DMS153 (cell line): Measurements from ENCODE around the gene MAZ.
A peak's percentile ranks its signal among the peaks of the same experiment; 100 is the strongest.
"Not testable (repeated sequence)": the region's sequence is repeated elsewhere in the genome, so short reads cannot be mapped to it uniquely, and the experiment has no call there.

ENCODE experiments used
- DNase-seq: peaks from one replicate; lab custom pipeline; 2025; lab: John Stamatoyannopoulos, UW

Gene MAZ

DNA sequence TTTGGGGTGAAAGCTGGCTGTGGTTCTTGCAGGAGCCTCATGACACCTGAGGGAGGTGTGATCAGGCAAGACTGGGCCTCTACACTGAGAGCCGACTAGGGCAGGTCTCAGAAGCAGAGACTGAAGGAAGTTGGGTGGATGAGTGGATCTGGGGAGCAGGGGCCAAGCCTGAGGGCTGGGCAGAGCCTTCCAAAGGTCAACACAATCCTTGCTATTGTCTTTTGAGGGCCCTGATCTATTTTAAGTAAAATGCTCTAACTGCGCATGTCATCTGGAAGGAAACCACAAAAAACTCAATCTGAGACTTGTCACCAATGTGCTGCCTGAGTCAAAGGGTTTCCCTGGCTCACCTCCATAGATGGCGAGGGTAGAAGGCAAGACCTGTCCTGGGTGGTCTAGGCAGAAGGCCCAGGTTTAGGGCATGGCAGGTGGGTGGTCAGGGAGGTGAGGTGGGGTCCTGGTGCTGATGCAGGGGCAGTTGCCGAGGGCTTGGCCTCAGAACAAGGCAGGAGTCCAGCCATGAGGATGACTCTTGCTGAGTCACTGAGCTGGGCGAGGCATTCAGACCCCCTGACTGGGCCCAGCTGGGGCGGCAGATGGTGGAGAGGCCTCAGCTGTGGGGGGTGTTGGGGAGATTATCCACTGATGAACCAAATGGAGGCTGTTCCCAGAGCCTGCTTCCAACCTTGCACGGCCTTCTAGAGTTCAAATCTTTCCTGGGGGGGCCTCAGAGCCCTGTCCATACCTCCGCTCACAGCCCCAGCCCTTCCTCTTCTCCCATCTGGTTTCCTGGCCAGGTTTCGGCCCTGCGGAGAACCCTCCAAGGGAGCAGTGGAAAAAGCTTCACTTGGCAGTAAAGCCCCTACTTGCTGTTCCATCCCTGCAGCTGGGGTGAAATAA is 19.1 kb downstream of the MAZ start:
- no peak for DNase-seq

DNA sequence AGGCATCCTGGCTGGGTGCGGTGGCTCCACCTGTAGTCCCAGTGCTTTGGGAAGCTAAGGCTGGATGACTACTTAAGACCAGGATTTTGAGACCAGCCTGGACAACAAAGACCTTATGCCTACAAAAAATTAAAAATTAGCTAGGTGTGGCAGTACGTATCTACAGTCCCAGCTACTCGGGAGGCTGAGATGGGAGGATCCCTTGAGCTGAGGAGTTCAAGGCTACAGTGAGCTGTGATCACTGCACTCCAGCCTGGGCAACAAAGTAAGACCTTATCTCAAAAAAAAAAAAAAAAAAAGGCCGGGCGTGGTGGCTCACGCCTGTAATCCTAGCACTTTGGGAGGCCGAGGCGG is 20.0 kb downstream of the MAZ start:
- no peak for DNase-seq

DNA sequence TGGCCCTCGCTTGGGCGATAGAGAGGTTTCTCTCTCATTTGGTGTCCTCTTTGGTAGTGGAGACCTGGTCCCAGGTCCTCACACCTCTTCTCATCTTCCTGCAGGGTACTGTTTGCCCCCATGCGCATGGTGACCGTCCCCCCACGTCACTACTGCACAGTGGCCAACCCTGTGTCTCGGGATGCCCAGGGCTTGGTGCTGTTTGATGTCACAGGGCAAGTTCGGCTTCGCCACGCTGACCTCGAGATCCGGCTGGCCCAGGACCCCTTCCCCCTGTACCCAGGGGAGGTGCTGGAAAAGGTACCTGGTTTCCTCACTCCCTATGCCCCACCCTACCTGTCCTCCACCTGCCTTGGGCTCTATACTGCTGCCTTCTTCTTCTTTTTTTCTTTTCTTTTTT is 24.4 kb downstream of the MAZ start:
- DNase-seq, result no peak

DNA sequence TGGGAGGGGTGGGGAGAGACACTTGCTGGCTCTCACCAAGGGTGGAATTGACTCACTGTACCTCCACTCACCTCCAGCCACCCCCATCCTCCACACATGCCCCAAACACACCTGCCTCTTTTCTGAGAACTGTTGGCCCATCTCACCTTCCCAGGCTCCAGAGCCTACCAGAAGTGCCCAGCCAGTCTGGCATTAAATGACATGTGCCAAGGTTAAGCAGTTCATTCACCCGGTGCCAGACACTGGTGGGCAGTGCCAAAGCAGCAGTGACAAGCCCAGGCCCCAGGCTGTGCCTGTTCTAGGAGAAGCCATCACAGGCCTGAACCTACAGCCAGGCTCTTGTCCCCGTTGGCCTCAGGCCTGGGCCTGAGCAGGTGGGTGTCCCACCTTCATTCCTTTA is 25.2 kb downstream of the MAZ start:
- DNase-seq, result no peak

DNA sequence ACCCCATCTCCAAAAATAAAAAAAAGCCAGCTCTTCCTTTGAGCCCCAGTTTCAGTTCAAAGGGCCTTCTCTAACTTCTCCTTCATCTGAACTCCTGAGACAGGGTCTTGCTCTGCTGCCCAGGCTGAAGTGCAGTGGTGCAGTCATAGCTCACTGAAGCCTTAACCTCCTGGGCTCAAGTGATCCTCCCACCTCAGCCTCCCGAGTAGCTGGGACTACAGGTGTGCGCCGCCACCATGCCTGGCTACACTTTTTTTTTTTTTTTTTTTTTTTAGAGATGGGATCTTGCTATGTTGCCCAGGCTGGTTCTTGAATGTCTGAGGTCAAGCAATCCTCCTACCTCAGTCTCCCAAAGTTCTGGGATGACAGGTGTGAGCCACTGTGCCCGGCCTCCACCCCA is 26.9 kb downstream of the MAZ start:
- not testable (repeated sequence) for DNase-seq

DNA sequence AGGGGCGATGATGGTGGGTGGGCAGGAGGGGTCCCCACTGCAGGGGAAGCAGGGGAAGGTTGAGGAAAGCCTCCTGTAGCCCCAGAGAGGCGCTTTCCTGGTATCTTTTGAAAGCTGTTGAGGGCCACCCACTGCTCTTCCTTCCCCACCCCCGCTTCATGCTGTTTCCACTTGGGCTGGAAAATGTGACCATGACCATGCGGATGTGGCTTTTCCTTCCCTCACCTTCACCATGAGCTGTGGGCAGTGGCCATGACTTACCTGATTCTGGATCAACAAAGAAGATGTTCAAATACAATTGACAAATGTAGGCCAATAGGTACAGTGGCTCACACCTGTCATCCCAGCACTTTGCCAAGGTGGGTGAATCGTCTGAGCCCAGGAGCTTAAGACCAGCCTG is 27.8 kb downstream of the MAZ start:
- no peak for DNase-seq

DNA sequence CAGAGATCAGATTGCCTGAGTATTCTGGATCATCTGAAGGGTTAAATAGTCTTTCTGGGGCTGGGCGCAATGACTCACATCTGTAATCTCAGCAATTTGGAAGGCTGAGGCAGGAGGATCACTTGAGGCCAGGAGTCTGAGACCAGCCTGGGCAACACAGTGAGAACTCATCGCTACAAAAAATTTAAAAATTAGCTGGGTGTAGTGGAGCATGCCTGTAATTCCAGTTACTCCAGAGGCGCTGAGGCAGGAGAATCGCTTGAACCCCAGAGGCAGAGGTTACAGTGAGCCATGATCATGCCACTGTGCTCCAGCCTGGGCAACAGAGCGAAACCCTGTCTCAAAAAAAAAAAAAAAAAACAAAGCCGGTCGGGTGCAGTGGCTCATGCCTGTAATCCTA is 29.6 kb downstream of the MAZ start:
- DNase-seq, result no peak

DNA sequence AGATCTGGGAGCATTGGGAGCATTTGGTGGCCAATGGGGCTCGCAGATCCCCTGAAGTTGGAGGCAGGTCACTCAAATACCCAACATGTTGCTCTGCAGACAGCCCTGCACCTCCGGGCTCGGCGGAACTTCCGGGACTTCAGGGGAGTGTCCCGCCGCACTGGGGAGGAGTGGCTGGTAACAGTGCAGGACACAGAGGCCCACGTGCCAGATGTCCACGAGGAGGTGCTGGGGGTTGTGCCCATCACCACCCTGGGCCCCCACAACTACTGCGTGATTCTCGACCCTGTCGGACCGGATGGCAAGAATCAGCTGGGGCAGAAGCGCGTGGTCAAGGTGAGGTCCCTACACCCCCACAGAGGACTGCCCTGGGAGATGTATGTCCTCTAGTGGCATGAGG is 30.3 kb downstream of the MAZ start:
- no peak for DNase-seq

DNA sequence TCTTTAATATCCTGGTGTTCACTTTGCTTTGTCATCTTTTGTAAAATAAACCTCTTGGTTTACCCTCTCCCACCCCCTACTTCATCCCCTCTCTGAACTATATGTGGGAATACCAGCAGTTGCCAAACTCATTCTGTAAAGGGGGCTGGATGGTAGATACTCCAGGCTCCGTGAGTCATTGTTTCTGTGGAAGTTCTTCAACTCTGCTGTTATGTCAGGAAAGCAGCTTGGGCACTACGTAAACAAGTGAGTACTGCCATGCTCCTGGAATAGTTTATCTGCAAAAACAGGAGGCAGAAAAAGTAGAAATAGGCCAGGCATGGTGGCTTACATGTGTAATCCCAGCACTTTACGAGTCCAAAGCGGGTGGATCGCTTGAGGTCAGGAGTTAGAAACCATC is 31.5 kb downstream of the MAZ start:
- DNase-seq, result no peak

DNA sequence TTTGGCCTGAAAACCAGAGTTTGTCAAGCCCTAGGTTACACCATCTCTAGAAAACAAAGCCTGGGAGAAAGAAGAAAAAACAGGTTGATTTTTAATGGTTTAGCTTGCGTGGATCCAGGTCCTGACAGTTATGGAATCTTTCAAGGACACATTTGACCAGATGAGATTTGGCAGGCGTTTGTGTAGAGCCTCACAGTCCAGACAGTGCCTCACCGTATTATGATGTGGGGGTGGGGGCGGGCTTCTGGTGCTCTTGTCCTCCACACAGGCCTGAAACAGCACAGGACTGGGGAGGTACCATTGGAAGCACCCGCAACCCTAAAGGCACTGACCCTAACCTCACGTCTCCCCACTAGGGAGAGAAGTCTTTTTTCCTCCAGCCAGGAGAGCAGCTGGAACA is 33.5 kb downstream of the MAZ start:
- no peak for DNase-seq

DNA sequence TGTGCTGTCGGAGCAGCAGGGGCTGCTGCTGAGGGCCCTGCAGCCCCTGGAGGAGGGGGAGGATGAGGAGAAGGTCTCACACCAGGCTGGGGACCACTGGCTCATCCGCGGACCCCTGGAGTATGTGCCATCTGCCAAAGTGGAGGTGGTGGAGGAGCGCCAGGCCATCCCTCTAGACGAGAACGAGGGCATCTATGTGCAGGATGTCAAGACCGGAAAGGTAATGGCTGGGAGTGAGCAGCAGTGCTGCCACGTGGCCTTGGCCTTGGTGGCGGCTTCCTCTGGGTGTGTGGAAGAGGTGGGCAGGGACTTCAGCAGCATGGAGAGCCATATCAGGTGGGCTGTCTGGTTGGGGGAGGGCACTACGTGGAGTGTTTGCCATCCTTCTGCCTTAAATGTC is 33.9 kb downstream of the MAZ start:
- no peak for DNase-seq

DNA sequence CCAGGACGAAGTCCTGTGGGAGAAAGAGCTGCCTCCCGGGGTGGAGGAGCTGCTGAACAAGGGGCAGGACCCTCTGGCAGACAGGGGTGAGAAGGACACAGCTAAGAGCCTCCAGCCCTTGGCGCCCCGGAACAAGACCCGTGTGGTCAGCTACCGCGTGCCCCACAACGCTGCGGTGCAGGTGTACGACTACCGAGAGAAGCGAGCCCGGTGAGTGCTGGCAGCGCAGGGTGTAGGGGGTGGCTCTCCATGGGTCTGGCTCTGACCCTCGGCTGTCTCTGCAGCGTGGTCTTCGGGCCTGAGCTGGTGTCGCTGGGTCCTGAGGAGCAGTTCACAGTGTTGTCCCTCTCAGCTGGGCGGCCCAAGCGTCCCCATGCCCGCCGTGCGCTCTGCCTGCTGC is 35.3 kb downstream of the MAZ start:
- DNase-seq, result no peak

DNA sequence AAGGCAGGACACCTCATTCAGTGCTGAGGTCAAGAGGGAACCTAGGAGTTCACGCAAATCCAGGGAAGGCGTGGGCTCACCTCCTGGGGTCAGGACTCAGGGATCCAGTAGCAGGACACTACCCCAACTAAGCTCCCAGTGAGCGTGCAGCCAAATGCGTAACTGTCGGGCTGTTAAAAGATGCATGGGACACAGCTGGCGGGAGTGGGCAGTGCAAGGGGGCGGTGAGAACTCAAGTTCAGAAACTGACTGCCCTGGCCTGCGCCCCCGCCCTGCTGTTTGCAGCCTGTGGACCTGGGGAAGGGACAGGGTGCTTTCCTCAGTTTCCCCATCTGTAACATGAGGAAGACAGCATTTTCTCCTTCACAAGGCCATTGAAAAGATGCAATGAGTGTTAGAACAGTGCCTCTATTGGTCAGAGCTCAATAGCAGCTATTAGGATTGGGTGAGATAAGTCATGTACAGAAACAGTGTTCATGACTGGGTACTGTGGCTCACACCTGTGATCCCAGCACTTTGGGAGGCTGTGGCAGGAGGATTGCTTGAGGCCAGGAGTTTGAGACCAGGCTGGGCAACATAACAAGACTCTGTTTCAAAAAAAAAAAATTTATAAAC is 36.5 kb downstream of the MAZ start:
- DNase-seq, result no peak

DNA sequence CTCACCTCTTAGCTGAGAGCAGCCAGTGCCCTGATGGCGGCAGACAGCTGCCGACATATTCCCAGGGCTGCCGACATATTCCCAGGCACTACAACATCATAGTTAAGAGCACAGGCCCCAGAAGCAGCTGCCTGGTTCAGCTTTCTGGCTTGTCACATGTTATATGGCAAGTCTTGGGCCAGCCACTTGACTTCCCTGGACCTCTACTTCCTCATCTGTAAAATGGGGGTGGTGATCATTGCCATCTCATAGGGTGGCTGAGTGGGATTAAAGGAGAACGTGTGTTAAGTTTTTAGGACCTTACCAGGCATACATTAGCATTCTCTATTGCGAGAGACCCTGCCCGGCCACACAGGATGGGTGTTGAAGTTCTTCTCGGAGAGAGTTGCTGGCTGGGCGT is 37.6 kb downstream of the MAZ start:
- no peak for DNase-seq

DNA sequence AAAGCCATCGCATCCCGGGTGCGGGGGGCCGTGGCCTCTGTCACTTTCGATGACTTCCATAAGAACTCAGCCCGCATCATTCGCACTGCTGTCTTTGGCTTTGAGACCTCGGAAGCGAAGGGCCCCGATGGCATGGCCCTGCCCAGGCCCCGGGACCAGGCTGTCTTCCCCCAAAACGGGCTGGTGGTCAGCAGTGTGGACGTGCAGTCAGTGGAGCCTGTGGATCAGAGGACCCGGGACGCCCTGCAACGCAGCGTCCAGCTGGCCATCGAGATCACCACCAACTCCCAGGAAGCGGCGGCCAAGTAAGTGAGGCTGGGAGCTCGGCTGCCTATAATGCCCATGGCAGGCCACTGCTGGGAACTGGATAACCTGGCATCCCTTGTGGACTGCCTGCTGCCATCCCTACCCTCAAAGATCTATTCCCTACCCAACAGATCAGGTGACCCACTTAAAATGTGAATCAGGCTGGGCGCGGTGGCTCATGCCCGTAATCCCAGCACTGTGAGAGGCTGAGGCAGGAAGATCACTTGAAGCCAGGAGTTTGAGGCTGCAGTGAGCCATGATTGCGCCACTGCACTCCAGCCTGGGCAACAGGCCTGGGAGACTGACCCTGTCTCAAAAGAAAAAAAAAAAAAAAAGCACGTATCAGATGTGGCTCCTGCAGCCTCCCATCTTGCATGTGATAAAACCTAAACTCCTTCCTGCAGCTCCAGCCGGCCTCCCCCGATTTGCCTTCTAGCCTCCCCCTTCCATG is 38.4 kb downstream of the MAZ start:
- no peak for DNase-seq

DNA sequence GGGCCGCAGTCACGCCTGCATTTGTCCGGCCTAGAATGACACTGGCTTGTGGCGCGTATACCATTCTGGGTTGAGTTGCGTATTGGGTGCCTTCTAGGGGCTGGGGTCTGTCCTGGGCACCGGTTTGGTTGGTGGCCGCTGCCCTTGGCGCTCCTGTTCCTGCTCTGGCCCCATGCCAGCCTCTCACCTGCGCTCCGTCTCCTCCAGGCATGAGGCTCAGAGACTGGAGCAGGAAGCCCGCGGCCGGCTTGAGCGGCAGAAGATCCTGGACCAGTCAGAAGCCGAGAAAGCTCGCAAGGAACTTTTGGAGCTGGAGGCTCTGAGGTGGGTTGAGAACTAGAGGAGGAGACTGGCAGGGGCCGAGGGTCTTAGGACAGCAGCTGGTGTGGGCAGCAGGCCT is 39.3 kb downstream of the MAZ start:
- DNase-seq, result no peak

DNA sequence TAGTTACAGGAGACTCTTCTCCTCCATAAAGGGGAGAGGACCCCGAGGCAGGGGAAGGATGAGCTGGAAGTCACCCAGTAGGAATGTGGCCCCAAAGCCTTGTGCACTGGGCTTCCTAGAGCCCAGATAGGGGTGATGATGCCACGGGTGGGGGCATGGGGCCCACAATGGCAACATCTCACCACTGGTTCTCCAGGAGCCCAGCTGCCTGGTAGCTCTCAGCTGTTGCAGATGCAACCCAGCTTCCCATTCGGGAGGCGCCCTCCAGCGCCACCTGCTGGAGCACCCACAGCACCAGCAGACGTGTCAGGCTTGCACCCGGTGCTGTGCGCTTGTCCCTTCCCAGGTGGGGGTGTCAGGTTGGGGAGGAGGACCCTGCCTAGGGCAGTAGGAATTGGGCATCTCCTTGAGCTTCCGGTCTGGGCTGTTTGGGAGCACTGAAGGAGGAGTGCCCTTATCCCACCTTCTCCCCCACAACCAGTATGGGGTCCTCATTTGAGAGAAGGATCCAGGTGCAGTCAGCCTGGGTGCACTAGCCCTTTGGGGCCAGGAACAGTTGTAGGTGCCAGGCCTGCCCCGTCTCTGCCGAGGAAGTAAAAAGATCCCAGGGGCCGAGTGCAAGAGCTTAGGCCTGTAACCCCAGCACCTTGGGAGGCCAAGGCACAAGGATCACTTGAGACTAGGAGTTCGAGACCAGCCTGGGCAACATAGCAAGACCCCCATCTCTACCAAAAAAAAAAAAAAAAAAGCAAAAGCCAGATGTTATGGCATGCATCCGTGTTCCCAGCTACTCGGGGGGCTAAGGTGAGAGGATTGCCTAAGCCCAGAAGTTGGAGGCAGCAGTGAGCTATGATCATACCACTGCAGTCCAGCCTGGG is 42.3 kb downstream of the MAZ start:
- peak; percentile 27 for DNase-seq

DNA sequence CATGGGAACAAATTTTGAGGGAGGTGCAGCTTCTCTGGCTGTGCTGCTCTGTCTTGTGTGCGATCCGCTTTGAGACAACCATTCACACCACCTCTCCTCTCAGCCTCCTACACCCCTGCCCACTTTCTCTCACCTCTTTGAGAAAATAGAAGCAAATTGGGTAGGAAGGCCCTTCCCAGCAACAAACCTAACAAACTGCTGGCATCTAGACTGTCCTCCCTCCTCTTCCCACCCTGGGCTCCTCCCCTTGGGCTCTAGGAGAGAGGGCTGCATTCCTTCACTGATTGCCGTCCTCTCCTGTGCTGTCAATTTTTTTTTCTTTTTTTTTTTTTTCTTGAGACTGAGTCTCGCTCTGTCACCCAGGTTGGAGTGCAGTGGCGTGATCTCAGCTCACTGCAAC is 43.2 kb downstream of the MAZ start:
- DNase-seq, result no peak

DNA sequence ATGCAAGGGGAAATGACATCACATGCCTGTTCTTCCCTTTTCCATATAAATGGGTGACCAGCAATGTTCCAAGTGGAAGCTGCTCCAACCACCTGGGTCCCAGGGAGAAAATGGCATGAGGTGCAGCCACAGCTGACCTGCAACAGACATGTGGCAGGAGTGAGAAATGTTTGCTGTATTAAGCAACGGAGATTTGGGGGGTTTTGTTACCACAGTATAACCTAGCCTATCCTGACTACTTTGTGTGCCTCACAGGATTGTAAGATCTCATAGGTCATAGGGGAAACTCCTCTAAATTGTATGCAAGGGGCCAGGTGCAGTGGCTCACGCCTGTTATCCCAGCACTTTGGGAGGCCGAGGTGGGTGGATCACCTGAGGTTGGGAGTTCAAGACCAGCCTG is 44.7 kb downstream of the MAZ start:
- DNase-seq, result no peak

DNA sequence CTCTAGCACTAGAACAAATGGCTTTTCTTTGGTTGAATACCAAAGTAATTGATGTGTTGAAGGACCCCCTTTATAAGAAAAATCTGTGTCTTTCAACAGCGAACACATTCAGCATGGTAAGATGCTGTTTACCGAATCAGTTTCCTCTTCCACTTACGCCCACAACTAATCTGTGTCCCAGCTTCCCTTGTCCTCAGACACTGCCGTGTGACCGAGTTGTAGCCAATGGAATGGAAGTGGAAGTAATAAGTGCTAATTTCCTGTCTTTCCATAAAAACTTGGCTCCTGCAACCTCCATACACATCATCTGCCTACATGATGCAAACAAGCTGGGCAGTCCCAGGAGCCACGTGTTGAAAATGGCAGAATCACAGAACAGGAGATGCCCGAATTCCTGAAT is 46.3 kb downstream of the MAZ start:
- DNase-seq, result no peak

DNA sequence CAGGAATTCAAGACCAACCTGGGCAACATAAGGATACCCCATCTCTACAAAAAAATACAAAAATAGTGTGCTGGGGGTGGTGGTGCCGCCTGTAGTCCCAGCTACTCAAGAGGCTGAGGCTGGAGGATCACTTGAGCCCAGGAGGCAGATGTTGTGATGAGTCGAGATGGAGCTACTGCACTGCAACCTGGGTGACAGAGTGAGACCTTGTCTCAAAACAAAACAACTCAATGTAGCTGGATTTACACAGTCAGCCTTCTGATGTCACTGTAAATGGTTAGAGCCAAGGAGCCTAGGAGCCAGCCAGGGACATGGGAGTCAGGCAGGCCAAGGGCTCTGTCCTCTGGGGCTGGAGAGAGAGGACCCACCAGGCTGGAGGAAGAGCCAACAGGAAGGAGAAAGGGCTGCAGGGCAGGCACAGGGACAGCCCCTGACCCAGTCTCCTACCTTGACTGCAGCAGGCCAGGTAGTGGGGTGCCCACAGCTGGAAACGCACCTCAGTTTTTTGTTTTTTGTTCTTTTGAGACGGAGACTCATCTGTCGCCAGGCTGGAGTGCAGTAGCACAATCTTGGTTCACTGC is 48.3 kb downstream of the MAZ start:
- DNase-seq, result no peak
